GM18870 (cell line): ENCODE data around the gene BEND3.
A peak's percentile ranks its signal among the peaks of the same experiment; 100 is the strongest.
"Not testable (repeated sequence)": the region's sequence is repeated elsewhere in the genome, so short reads cannot be mapped to it uniquely, and the experiment has no call there.

Experiments
- ATAC-seq: cut with Tn5 transposase; IDR thresholded peaks from one replicate; pipeline ENCODE4 v1.9.1; 2021; ENCODE audit warnings: moderate library complexity; ENCODE audit not compliant: unreplicated experiment

The BEND3 gene

GRCh38 chr6:107084459-107084858, 30.9 kb downstream of the BEND3 start:
- not testable (repeated sequence) for ATAC-seq

- ATAC-seq = no peak
Measured at GRCh38 chr6:107083921-107084320, 31.4 kb downstream of the BEND3 start.

GRCh38 chr6:107083047-107083768, 32.1 kb downstream of the BEND3 start:
- ATAC-seq = peak; percentile 75

GRCh38 chr6:107082045-107082444, 33.3 kb downstream of the BEND3 start:
- ATAC-seq = no peak

GRCh38 chr6:107080036-107080435, 35.3 kb downstream of the BEND3 start:
- ATAC-seq = no peak

GRCh38 chr6:107079429-107079828, 35.9 kb downstream of the BEND3 start:
- no peak for ATAC-seq

GRCh38 chr6:107077710-107078109, 37.6 kb downstream of the BEND3 start:
- ATAC-seq = no peak

GRCh38 chr6:107075951-107076381, 39.3 kb downstream of the BEND3 start:
- no peak for ATAC-seq

- no peak for ATAC-seq
Measured at GRCh38 chr6:107070686-107071085, 44.6 kb downstream of the BEND3 start.

- no peak for ATAC-seq
Measured at GRCh38 chr6:107069631-107070548, 45.4 kb downstream of the BEND3 start.

- ATAC-seq = no peak
Measured at GRCh38 chr6:107068691-107069630, 46.4 kb downstream of the BEND3 start.

GRCh38 chr6:107066697-107067659, 48.3 kb downstream of the BEND3 start:
- ATAC-seq = no peak

- ATAC-seq = no peak
Measured at GRCh38 chr6:107064579-107065065, 50.7 kb downstream of the BEND3 start.

GRCh38 chr6:107062691-107063090, 52.6 kb downstream of the BEND3 start:
- no peak for ATAC-seq

GRCh38 chr6:107061125-107062020, 53.9 kb downstream of the BEND3 start:
- peak; percentile 65 for ATAC-seq

GRCh38 chr6:107060704-107061103, 54.6 kb downstream of the BEND3 start:
- no peak for ATAC-seq

GRCh38 chr6:107059606-107060005, 55.7 kb downstream of the BEND3 start:
- ATAC-seq = no peak

GRCh38 chr6:107057679-107058078, 57.6 kb downstream of the BEND3 start:
- ATAC-seq = no peak

- ATAC-seq = no peak
Measured at GRCh38 chr6:107056796-107057195, 58.5 kb downstream of the BEND3 start.
